Esophagus squamous epithelium (tissue), 4 donors: ENCODE results near the gene QRICH2.

Experiments
- POLR2A ChIP-seq, 4 donors: fragments of 450-650 bp; IDR thresholded peaks; one replicate each; pipeline ENCODE4 v1.6.1; 2017; ENCODE audit warnings: antibody characterized with exemption in 4 of 4, mild to moderate bottlenecking in 4 of 4, moderate library complexity in 3 of 4
- TF ChIP-seq, protein P1 (sequence below), 6 experiments: fragments of 450-650 bp in 4 of 6; fragments of 200-600 bp in 2 of 6; sonication (generic) in 2 of 6; IDR thresholded peaks; one replicate each; pipeline ENCODE4 v1.5.1; 2016 to 2019; ENCODE audit warnings: antibody characterized with exemption in 6 of 6, mild to moderate bottlenecking in 4 of 6, moderate library complexity in 4 of 6

DNA sequence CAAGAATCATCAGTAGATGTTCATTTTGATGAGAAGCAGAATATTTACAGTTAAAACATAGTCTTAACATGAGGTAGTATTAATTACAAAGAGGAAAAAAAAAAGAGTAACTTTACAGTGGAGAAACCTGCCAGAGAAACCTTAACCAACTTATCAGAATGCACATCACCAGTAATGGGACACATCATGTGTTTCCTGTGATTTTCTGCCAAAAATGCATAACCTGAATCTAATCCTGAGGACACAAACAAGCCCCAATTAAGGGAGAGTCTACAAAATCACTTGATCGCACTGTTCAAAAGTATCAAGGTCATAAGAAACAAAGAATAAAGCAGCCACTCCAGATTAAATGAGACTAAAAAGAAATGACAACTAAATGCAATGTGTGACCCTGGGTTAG is 18.2 kb upstream of the QRICH2 start:
- TF ChIP-seq, protein P1, sequence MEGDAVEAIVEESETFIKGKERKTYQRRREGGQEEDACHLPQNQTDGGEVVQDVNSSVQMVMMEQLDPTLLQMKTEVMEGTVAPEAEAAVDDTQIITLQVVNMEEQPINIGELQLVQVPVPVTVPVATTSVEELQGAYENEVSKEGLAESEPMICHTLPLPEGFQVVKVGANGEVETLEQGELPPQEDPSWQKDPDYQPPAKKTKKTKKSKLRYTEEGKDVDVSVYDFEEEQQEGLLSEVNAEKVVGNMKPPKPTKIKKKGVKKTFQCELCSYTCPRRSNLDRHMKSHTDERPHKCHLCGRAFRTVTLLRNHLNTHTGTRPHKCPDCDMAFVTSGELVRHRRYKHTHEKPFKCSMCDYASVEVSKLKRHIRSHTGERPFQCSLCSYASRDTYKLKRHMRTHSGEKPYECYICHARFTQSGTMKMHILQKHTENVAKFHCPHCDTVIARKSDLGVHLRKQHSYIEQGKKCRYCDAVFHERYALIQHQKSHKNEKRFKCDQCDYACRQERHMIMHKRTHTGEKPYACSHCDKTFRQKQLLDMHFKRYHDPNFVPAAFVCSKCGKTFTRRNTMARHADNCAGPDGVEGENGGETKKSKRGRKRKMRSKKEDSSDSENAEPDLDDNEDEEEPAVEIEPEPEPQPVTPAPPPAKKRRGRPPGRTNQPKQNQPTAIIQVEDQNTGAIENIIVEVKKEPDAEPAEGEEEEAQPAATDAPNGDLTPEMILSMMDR (IDR thresholded peaks at IDR 0.05), result no peak
- TF ChIP-seq POLR2A (IDR thresholded peaks at IDR 0.05), result no peak
